Measurements from ENCODE around the gene MAGEL2.

GRCh38 chr15:23690450-23690852 lies 42.8 kb upstream of the MAGEL2 start:
- TF ChIP-seq ZNF565 (CRISPR knock-in tag; conservative IDR thresholded peaks at IDR 0.05; ENCODE audit: low read depth) (no peak), CREB5 (CRISPR knock-in tag; IDR thresholded peaks at IDR 0.05; ENCODE audit: low read depth) (no peak), ZFP3 (CRISPR knock-in tag; IDR thresholded peaks at IDR 0.05) (no peak), ISL1 (CRISPR knock-in tag; IDR thresholded peaks at IDR 0.05) (no peak), RARB (CRISPR knock-in tag; IDR thresholded peaks at IDR 0.05) (no peak)

All from SK-N-SH treated with all-trans-retinoic acid at 6 μM for 48 hours (cell line).